Measurements from ENCODE around the gene CALN1. TPM values are rescaled to one million over a fixed set of nuclear protein-coding genes. Genes with fewer than 3 reads are reported as not detected.
"Not testable (repeated sequence)": the region's sequence is repeated elsewhere in the genome, so short reads cannot be mapped to it uniquely, and the experiment has no call there.

CALN1 gene
- total RNA-seq, 1 experiment from 2014 or later, result 0.05 TPM

- H3K4me1 ChIP-seq (ENCODE audit: control insufficient read depth, insufficient read depth, low read length), result no peaks in the 10 kb centered on the region
- TF ChIP-seq REST (IDR thresholded peaks at IDR 0.05; ENCODE audit: insufficient read depth in 1 of 2, low read depth in 2 of 2, low read length in 1 of 2) (no peak), TCF7L2 (IDR thresholded peaks at IDR 0.05; ENCODE audit: low read depth, low read length) (no peak), POLR2AphosphoS5 (IDR thresholded peaks at IDR 0.05; ENCODE audit: low read depth, low read length) (no peak), SIN3A (IDR thresholded peaks at IDR 0.05; ENCODE audit: borderline replicate concordance, insufficient read depth, low read depth, low read length) (no peak), CTCF (IDR thresholded peaks at IDR 0.05) (no peak)
- ChIA-PET CTCF (interaction anchor here (0.5 kb wide), 1 partner anchor 156 kb away, joined by 6 read pairs; no protein-coding TSS in a partner anchor), POLR2A (no interaction called here)
- no peak overlapping the region for H3K27ac ChIP-seq (ENCODE audit: low read length)
- in situ Hi-C loops (cut with HindIII; ENCODE audit: low pct_unique_long_range_greater_than_20kb, low sequenced_read_pairs), result no loop called here
- H3K4me3 ChIP-seq (ENCODE audit: low read depth in 2 of 2, low read length in 2 of 2), result no peak overlapping the region
- BruUV-seq (replicated peaks), result no TSS peak
- no peaks in the 10 kb centered on the region for H3K9me3 ChIP-seq (ENCODE audit: control insufficient read depth, insufficient read depth, low read depth, low read length)
- H3K27me3 ChIP-seq (ENCODE audit: control insufficient read depth, insufficient read depth, low read length), result no peaks in the 10 kb centered on the region
- no peaks in the 10 kb centered on the region for H3K36me3 ChIP-seq (ENCODE audit: control insufficient read depth, insufficient read depth, low read length)
- intact Hi-C loops (cut with micrococcal nuclease; ENCODE audit: unreplicated experiment), result no loop called here
- ATAC-seq, result no peak
- DNase-seq (ENCODE audit: low read depth, low spot score), result no peak
Observed at GRCh38 chr7:71933426-71933825, 478.7 kb downstream of the CALN1 start.

- Histone ChIP-seq H3K27ac (ENCODE audit: low read length) (no peak overlapping the region), H3K4me3 (ENCODE audit: low read depth in 2 of 2, low read length in 2 of 2) (no peak overlapping the region), H3K9me3 (ENCODE audit: control insufficient read depth, insufficient read depth, low read depth, low read length) (no peaks in the 10 kb centered on the region), H3K36me3 (ENCODE audit: control insufficient read depth, insufficient read depth, low read length) (no peaks in the 10 kb centered on the region), H3K27me3 (ENCODE audit: control insufficient read depth, insufficient read depth, low read length) (no peaks in the 10 kb centered on the region), H3K4me1 (ENCODE audit: control insufficient read depth, insufficient read depth, low read length) (no peaks in the 10 kb centered on the region)
- no peak for DNase-seq (ENCODE audit: low read depth, low spot score)
- ChIA-PET CTCF (no interaction called here), POLR2A (no interaction called here)
- ATAC-seq, result no peak
- no TSS peak for BruUV-seq (replicated peaks)
- intact Hi-C loops (cut with micrococcal nuclease; ENCODE audit: unreplicated experiment), result no loop called here
- in situ Hi-C loops (cut with HindIII; ENCODE audit: low pct_unique_long_range_greater_than_20kb, low sequenced_read_pairs), result no loop called here
- TF ChIP-seq SIN3A (IDR thresholded peaks at IDR 0.05; ENCODE audit: borderline replicate concordance, insufficient read depth, low read depth, low read length), result no peak
- TF ChIP-seq POLR2AphosphoS5 (IDR thresholded peaks at IDR 0.05; ENCODE audit: low read depth, low read length), result no peak
- TF ChIP-seq TCF7L2 (IDR thresholded peaks at IDR 0.05; ENCODE audit: low read depth, low read length), result no peak
- no peak for TF ChIP-seq REST (IDR thresholded peaks at IDR 0.05; ENCODE audit: insufficient read depth in 1 of 2, low read depth in 2 of 2, low read length in 1 of 2)
- TF ChIP-seq CTCF (IDR thresholded peaks at IDR 0.05), result peak; percentile 31; the same call in 1 of the 2 replicates
Observed at GRCh38 chr7:71925663-71926062, 486.5 kb downstream of the CALN1 start.

GRCh38 chr7:71914204-71914603 lies 497.9 kb downstream of the CALN1 start:
- DNase-seq (ENCODE audit: low read depth, low spot score); intact Hi-C loops (cut with micrococcal nuclease; ENCODE audit: unreplicated experiment); ATAC-seq; H3K4me1 ChIP-seq (ENCODE audit: control insufficient read depth, insufficient read depth, low read length); H3K4me3 ChIP-seq (ENCODE audit: low read depth in 2 of 2, low read length in 2 of 2); BruUV-seq (replicated peaks); H3K9me3 ChIP-seq (ENCODE audit: control insufficient read depth, insufficient read depth, low read depth, low read length); CTCF ChIA-PET; H3K27me3 ChIP-seq (ENCODE audit: control insufficient read depth, insufficient read depth, low read length); H3K27ac ChIP-seq (ENCODE audit: low read length); in situ Hi-C loops (cut with HindIII; ENCODE audit: low pct_unique_long_range_greater_than_20kb, low sequenced_read_pairs); POLR2A ChIA-PET; H3K36me3 ChIP-seq (ENCODE audit: control insufficient read depth, insufficient read depth, low read length): not testable (repeated sequence)

All from Panc1 (cell line).